ENCODE measurements around the gene LDLRAD4.

Gene LDLRAD4

GRCh38 chr18:13551305-13551603, 332.7 kb downstream of the LDLRAD4 start:
- DNase-seq (ENCODE audit: low read depth), result no peak

- no peak for DNase-seq (ENCODE audit: low read depth)
Observed at GRCh38 chr18:13551841-13552733, 333.5 kb downstream of the LDLRAD4 start.

- no peak for DNase-seq (ENCODE audit: low read depth)
Observed at GRCh38 chr18:13553449-13553848, 334.9 kb downstream of the LDLRAD4 start.

- DNase-seq (ENCODE audit: low read depth), result no peak
Observed at GRCh38 chr18:13555192-13555591, 336.6 kb downstream of the LDLRAD4 start.

- DNase-seq (ENCODE audit: low read depth), result no peak
Observed at GRCh38 chr18:13555865-13556264, 337.3 kb downstream of the LDLRAD4 start.

GRCh38 chr18:13556502-13556901, 337.9 kb downstream of the LDLRAD4 start:
- DNase-seq (ENCODE audit: low read depth), result no peak

GRCh38 chr18:13558124-13558523, 339.6 kb downstream of the LDLRAD4 start:
- no peak for DNase-seq (ENCODE audit: low read depth)

GRCh38 chr18:13558790-13559189, 340.2 kb downstream of the LDLRAD4 start:
- no peak for DNase-seq (ENCODE audit: low read depth)

GRCh38 chr18:13559754-13560153, 341.2 kb downstream of the LDLRAD4 start:
- no peak for DNase-seq (ENCODE audit: low read depth)

- no peak for DNase-seq (ENCODE audit: low read depth)
Observed at GRCh38 chr18:13560306-13560705, 341.7 kb downstream of the LDLRAD4 start.

GRCh38 chr18:13562494-13563029, 344.0 kb downstream of the LDLRAD4 start:
- DNase-seq (ENCODE audit: low read depth), result peak; percentile 62

GRCh38 chr18:13563390-13563805, 344.8 kb downstream of the LDLRAD4 start:
- DNase-seq (ENCODE audit: low read depth), result no peak

- no peak for DNase-seq (ENCODE audit: low read depth)
Observed at GRCh38 chr18:13564579-13564978, 346.0 kb downstream of the LDLRAD4 start.

- no peak for DNase-seq (ENCODE audit: low read depth)
Observed at GRCh38 chr18:13565228-13565627, 346.7 kb downstream of the LDLRAD4 start.

GRCh38 chr18:13566941-13567746, 348.6 kb downstream of the LDLRAD4 start:
- DNase-seq (ENCODE audit: low read depth), result no peak

- DNase-seq (ENCODE audit: low read depth), result no peak
Observed at GRCh38 chr18:13568443-13569392, 350.2 kb downstream of the LDLRAD4 start.

GRCh38 chr18:13570216-13570615, 351.7 kb downstream of the LDLRAD4 start:
- DNase-seq (ENCODE audit: low read depth), result no peak

- no peak for DNase-seq (ENCODE audit: low read depth)
Observed at GRCh38 chr18:13570856-13571495, 352.4 kb downstream of the LDLRAD4 start.

- DNase-seq (ENCODE audit: low read depth), result no peak
Observed at GRCh38 chr18:13572148-13572547, 353.6 kb downstream of the LDLRAD4 start.

- no peak for DNase-seq (ENCODE audit: low read depth)
Observed at GRCh38 chr18:13572721-13573120, 354.2 kb downstream of the LDLRAD4 start.

GRCh38 chr18:13573750-13574149, 355.2 kb downstream of the LDLRAD4 start:
- DNase-seq (ENCODE audit: low read depth), result no peak

Data from activated gamma-delta T cell treated with anti-CD3 and anti-CD28 coated beads, Interleukin-2, amount 50 U/mL, for 16 hours (primary cell).